PFSK-1 (cell line): Measurements from ENCODE around the gene NFE2L2.

Experiments
- FOXP2 ChIP-seq: optimal IDR thresholded peaks from 2 replicates; pipeline ENCODE3; 2011; ENCODE audit warnings: borderline replicate concordance, control low read depth, inconsistent platforms; ENCODE audit not compliant: insufficient read depth; ENCODE audit errors: extremely low read length, extremely low read depth
- POLR2AphosphoS5 ChIP-seq: IDR thresholded peaks from 2 replicates; pipeline ENCODE4 v1.6.1; 2012; ENCODE audit warnings: low read depth, mild to moderate bottlenecking, control low read depth, low read length, moderate library complexity
- SIN3A ChIP-seq: IDR thresholded peaks from 2 replicates; pipeline ENCODE4 v1.6.1; 2012; ENCODE audit warnings: mild to moderate bottlenecking, low read length, moderate library complexity, borderline replicate concordance; ENCODE audit not compliant: insufficient read depth
- TAF1 ChIP-seq: IDR thresholded peaks from 2 replicates; pipeline ENCODE4 v1.6.1; 2012; ENCODE audit warnings: low read length, control low read depth, borderline replicate concordance; ENCODE audit not compliant: insufficient read depth
- TF ChIP-seq, protein P1 (sequence below), 2 experiments: IDR thresholded peaks; 2 replicates each; pipeline versions ENCODE4 v1.6.1 to v1.8.0; 2011 to 2012; ENCODE audit warnings: low read depth in 2 of 2, low read length in 2 of 2, control low read depth in 1 of 2, inconsistent platforms in 1 of 2, mild to moderate bottlenecking in 1 of 2, moderate library complexity in 1 of 2; ENCODE audit not compliant: insufficient read depth in 1 of 2

The NFE2L2 gene

DNA sequence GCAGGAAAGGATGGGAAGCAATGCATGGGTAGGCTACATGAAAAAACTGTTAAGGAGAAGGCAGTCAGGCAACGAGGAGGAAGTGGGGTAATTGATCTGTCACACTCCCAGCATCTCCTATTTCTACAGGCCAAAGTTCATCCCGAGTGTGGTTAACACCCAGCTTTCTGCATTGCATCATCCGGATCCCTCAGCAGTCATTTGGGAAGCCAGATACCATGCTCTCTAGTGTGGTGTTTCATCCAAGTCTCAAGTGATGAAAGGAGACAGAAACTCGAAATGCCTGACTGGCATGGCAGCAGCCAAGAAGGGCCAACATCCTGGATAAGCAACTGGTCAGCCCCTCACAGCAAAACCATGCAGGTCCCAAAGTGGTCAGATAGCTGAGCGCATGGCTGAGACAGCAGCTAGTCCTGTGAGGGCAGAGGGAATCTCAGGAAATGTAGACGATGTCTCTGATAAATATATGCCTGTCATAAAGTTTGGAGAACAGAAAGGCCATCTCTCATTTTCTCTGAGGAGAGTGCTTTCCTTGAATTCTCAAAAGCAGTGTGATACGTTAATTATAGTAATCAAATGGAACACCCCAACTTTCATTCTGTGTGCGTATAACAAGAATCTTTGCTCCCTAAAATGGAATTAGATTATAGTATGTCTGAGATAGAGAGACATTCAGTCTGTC, 76.8 kb downstream of the NFE2L2 start:
- no peak for TF ChIP-seq TAF1
- no peak for TF ChIP-seq POLR2AphosphoS5
- no peak for TF ChIP-seq SIN3A
- TF ChIP-seq, protein P1, sequence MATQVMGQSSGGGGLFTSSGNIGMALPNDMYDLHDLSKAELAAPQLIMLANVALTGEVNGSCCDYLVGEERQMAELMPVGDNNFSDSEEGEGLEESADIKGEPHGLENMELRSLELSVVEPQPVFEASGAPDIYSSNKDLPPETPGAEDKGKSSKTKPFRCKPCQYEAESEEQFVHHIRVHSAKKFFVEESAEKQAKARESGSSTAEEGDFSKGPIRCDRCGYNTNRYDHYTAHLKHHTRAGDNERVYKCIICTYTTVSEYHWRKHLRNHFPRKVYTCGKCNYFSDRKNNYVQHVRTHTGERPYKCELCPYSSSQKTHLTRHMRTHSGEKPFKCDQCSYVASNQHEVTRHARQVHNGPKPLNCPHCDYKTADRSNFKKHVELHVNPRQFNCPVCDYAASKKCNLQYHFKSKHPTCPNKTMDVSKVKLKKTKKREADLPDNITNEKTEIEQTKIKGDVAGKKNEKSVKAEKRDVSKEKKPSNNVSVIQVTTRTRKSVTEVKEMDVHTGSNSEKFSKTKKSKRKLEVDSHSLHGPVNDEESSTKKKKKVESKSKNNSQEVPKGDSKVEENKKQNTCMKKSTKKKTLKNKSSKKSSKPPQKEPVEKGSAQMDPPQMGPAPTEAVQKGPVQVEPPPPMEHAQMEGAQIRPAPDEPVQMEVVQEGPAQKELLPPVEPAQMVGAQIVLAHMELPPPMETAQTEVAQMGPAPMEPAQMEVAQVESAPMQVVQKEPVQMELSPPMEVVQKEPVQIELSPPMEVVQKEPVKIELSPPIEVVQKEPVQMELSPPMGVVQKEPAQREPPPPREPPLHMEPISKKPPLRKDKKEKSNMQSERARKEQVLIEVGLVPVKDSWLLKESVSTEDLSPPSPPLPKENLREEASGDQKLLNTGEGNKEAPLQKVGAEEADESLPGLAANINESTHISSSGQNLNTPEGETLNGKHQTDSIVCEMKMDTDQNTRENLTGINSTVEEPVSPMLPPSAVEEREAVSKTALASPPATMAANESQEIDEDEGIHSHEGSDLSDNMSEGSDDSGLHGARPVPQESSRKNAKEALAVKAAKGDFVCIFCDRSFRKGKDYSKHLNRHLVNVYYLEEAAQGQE (IDR thresholded peaks at IDR 0.05; ENCODE audit: insufficient read depth in 1 of 2, low read depth in 2 of 2, low read length in 2 of 2) = no peak
- TF ChIP-seq FOXP2 = no peak

- TF ChIP-seq, protein P1 (IDR thresholded peaks at IDR 0.05; ENCODE audit: insufficient read depth in 1 of 2, low read depth in 2 of 2, low read length in 2 of 2) = no peak
- no peak for TF ChIP-seq FOXP2
- TF ChIP-seq SIN3A = no peak
- no peak for TF ChIP-seq TAF1
- TF ChIP-seq POLR2AphosphoS5 = no peak
These were observed 79.9 kb downstream of the NFE2L2 start for GRCh38 chr2:177184606-177185005.

GRCh38 chr2:177183860-177184259, 80.7 kb downstream of the NFE2L2 start:
- TF ChIP-seq FOXP2 (no peak), TAF1 (no peak), SIN3A (no peak), POLR2AphosphoS5 (no peak)
- TF ChIP-seq, protein P1 (IDR thresholded peaks at IDR 0.05; ENCODE audit: insufficient read depth in 1 of 2, low read depth in 2 of 2, low read length in 2 of 2) = no peak
